Muscle of leg (tissue), 11 donors: ENCODE data around the gene ATP2B2. TPM values are rescaled to one million over a fixed set of nuclear protein-coding genes. Genes with fewer than 3 reads are reported as not detected.

Source experiments
- DNase-seq: peaks from one replicate; pipeline ENCODE4 v3.0.0; 2013
- H3K27ac ChIP-seq: one replicate; pipeline ENCODE4 v1.5.1; 2013; ENCODE audit warnings: mild to moderate bottlenecking, low read length, control low read depth
- H3K27me3 ChIP-seq: one replicate; pipeline ENCODE4 v1.6.1; 2013; ENCODE audit warnings: low read length; ENCODE audit not compliant: control insufficient read depth, insufficient read depth
- H3K36me3 ChIP-seq: one replicate; pipeline ENCODE4 v1.6.1; 2013; ENCODE audit warnings: low read length; ENCODE audit not compliant: control insufficient read depth, insufficient read depth
- H3K4me1 ChIP-seq: one replicate; pipeline ENCODE4 v1.6.1; 2013; ENCODE audit warnings: low read length; ENCODE audit not compliant: control insufficient read depth, insufficient read depth
- H3K4me3 ChIP-seq: one replicate; pipeline ENCODE4 v1.5.1; 2013; ENCODE audit warnings: low read length, control low read depth
- H3K9me3 ChIP-seq: replicated peaks from 2 replicates; pipeline ENCODE4 v1.6.1; 2013; ENCODE audit warnings: low read depth, low read length; ENCODE audit not compliant: control insufficient read depth
- WGBS: methylation state at CpG from one replicate; pipeline ENCODE4 v1.1.5; 2013; ENCODE audit warnings: missing lambda C conversion rate; ENCODE audit not compliant: insufficient coverage; 5-methylcytosine and 5-hydroxymethylcytosine counted together
- polyA plus RNA-seq, 8 donors: library from polyadenylated mRNA; unstranded; fragments of 120-200 nt; gene quantifications; one replicate each; pipeline versions ENCODE4 v1.2.1 to v1.2.3, GENCODE V29; 2013; ENCODE audit warnings: inconsistent platforms in 1 of 8, low replicate concordance in 1 of 8; ENCODE audit not compliant: insufficient read length in 8 of 8, insufficient read depth in 1 of 8
- total RNA-seq: library from RNA; stranded (reverse); fragments of 120-200 nt; gene quantifications from one replicate; pipeline ENCODE4 v1.2.4, GENCODE V29; 2013

ATP2B2 gene
- total and polyA plus RNA-seq, 9 donors: 0.39 to 6.9 (median 3.6) TPM

GRCh38 chr3:10434144-10434937, 71.0 kb downstream of the ATP2B2 start:
- H3K27me3 ChIP-seq: no peaks in the 10 kb centered on the region
- WGBS: 40% methylated on average over 1 of the region's 2 CpGs
- DNase-seq: no peak
- H3K4me1 ChIP-seq: peaks cover 20% of the 10 kb centered on the region
- no peak overlapping the region for H3K4me3 ChIP-seq
- no peaks in the 10 kb centered on the region for H3K9me3 ChIP-seq
- no peak overlapping the region for H3K27ac ChIP-seq
- H3K36me3 ChIP-seq: no peaks in the 10 kb centered on the region

GRCh38 chr3:10432931-10433330, 72.5 kb downstream of the ATP2B2 start:
- H3K9me3 ChIP-seq: no peaks in the 10 kb centered on the region
- H3K4me3 ChIP-seq: no peak overlapping the region
- H3K4me1 ChIP-seq: peaks cover 14% of the 10 kb centered on the region
- DNase-seq: no peak
- H3K36me3 ChIP-seq: no peaks in the 10 kb centered on the region
- peaks cover 3% of the 10 kb centered on the region for H3K27me3 ChIP-seq
- no peak overlapping the region for H3K27ac ChIP-seq
- WGBS: no CpG with 5 or more reads among the region's 2 CpGs

GRCh38 chr3:10432156-10432845, 73.1 kb downstream of the ATP2B2 start:
- H3K36me3 ChIP-seq: no peaks in the 10 kb centered on the region
- H3K4me3 ChIP-seq: no peak overlapping the region
- peaks cover 3% of the 10 kb centered on the region for H3K27me3 ChIP-seq
- no peak for DNase-seq
- H3K27ac ChIP-seq: no peak overlapping the region
- WGBS: 43% methylated on average over 8 of the region's 16 CpGs
- H3K9me3 ChIP-seq: no peaks in the 10 kb centered on the region
- peaks cover 9% of the 10 kb centered on the region for H3K4me1 ChIP-seq

GRCh38 chr3:10430805-10431204, 74.6 kb downstream of the ATP2B2 start:
- WGBS: 83% methylated on average over 1 of the region's 1 CpG
- no peak overlapping the region for H3K27ac ChIP-seq
- H3K4me1 ChIP-seq: peaks cover 8% of the 10 kb centered on the region
- no peak for DNase-seq
- peaks cover 3% of the 10 kb centered on the region for H3K27me3 ChIP-seq
- H3K9me3 ChIP-seq: no peaks in the 10 kb centered on the region
- no peaks in the 10 kb centered on the region for H3K36me3 ChIP-seq
- no peak overlapping the region for H3K4me3 ChIP-seq

- H3K4me1 ChIP-seq: peaks cover 8% of the 10 kb centered on the region
Measured at GRCh38 chr3:10428406-10429091, 76.8 kb downstream of the ATP2B2 start.

GRCh38 chr3:10426346-10427220, 78.8 kb downstream of the ATP2B2 start:
- no peak overlapping the region for H3K4me3 ChIP-seq
- H3K4me1 ChIP-seq: peaks cover 4% of the 10 kb centered on the region
- no peak for DNase-seq
- H3K27me3 ChIP-seq: peaks cover 7% of the 10 kb centered on the region
- WGBS: 65% methylated on average over 12 of the region's 15 CpGs
- no peaks in the 10 kb centered on the region for H3K9me3 ChIP-seq
- no peak overlapping the region for H3K27ac ChIP-seq
- no peaks in the 10 kb centered on the region for H3K36me3 ChIP-seq

More at GRCh38 chr3:10428406-10429091, 76.8 kb downstream of the ATP2B2 start:
- H3K27ac ChIP-seq: no peak overlapping the region
- no peaks in the 10 kb centered on the region for H3K36me3 ChIP-seq
- H3K27me3 ChIP-seq: peaks cover 5% of the 10 kb centered on the region
- no peak overlapping the region for H3K4me3 ChIP-seq
- WGBS: 44% methylated on average over 4 of the region's 12 CpGs
- no peaks in the 10 kb centered on the region for H3K9me3 ChIP-seq
- DNase-seq: no peak

- Histone ChIP-seq H3K4me3 (no peak overlapping the region), H3K36me3 (no peaks in the 10 kb centered on the region), H3K27ac (no peak overlapping the region), H3K27me3 (peaks cover 7% of the 10 kb centered on the region), H3K4me1 (no peaks in the 10 kb centered on the region), H3K9me3 (no peaks in the 10 kb centered on the region)
- DNase-seq: no peak
- 63% methylated on average over 7 of the region's 14 CpGs for WGBS
Measured at GRCh38 chr3:10423171-10423882, 82.1 kb downstream of the ATP2B2 start.

GRCh38 chr3:10421996-10422395, 83.4 kb downstream of the ATP2B2 start:
- WGBS: 70% methylated on average over 4 of the region's 5 CpGs
- Histone ChIP-seq H3K4me1 (no peaks in the 10 kb centered on the region), H3K27ac (no peak overlapping the region), H3K36me3 (no peaks in the 10 kb centered on the region), H3K9me3 (no peaks in the 10 kb centered on the region), H3K4me3 (no peak overlapping the region), H3K27me3 (peaks cover 10% of the 10 kb centered on the region)
- no peak for DNase-seq

GRCh38 chr3:10420745-10421475, 84.5 kb downstream of the ATP2B2 start:
- Histone ChIP-seq H3K9me3 (no peaks in the 10 kb centered on the region), H3K4me3 (no peak overlapping the region), H3K4me1 (no peaks in the 10 kb centered on the region), H3K36me3 (no peaks in the 10 kb centered on the region), H3K27ac (no peak overlapping the region), H3K27me3 (peaks cover 14% of the 10 kb centered on the region)
- WGBS: 90% methylated on average over 5 of the region's 6 CpGs
- no peak for DNase-seq
